HFFc6 (cell line): ENCODE measurements around the gene PIGU. TPM values are rescaled to one million over a fixed set of nuclear protein-coding genes. Genes with fewer than 3 reads are reported as not detected.

ENCODE experiments used
- DNase-seq: peaks from one replicate; pipeline ENCODE4 v3.0.0-alpha.2; 2018
- H3K27ac Mint-ChIP-seq: 2 replicates; pipeline ENCODE4 v1.8.0; 2020; ENCODE audit warnings: mild to moderate bottlenecking, mixed read lengths
- H3K27me3 Mint-ChIP-seq: 2 replicates; pipeline ENCODE4 v1.8.0; 2021; ENCODE audit warnings: mild to moderate bottlenecking, moderate library complexity, mixed read lengths; ENCODE audit not compliant: insufficient read depth
- H3K36me3 Mint-ChIP-seq: 2 replicates; pipeline ENCODE4 v1.8.0; 2021; ENCODE audit warnings: low read depth, mixed read lengths
- H3K4me1 Mint-ChIP-seq: 2 replicates; pipeline ENCODE4 v1.8.0; 2020; ENCODE audit warnings: low read depth, mixed read lengths
- H3K4me3 Mint-ChIP-seq: 2 replicates; pipeline ENCODE4 v1.8.0; 2020; ENCODE audit warnings: mild to moderate bottlenecking, moderate library complexity, mixed read lengths
- H3K9me3 Mint-ChIP-seq: 2 replicates; pipeline ENCODE4 v1.8.0; 2020; ENCODE audit warnings: mild to moderate bottlenecking, mixed read lengths
- CTCF ChIP-seq: fragments of 200-600 bp; sonication (generic); IDR thresholded peaks from 2 replicates; pipeline ENCODE4 v1.5.0; 2021; ENCODE audit warnings: antibody characterized with exemption, mild to moderate bottlenecking
- total RNA-seq, 6 experiments: library from RNA; stranded (reverse); fragmentation: NEBNext Ultra II Directional; extraction: Animal tissue kit (Norgen Biotek cat#: 25700); gene quantifications; 2 replicates in 1 of 6; 3 replicates in 5 of 6; pipeline ENCODE4 v1.2.3, GENCODE V29; 2021

Gene PIGU
- total RNA-seq, 6 experiments from 2014 or later: 22.5 to 28.9 (median 24.9) TPM

- TF ChIP-seq CTCF: no peak
- H3K36me3 Mint-ChIP-seq: peaks cover 17% of the 10 kb centered on the region; the same call in 1 of the 2 replicates
- H3K4me1 Mint-ChIP-seq: peaks cover 42% of the 10 kb centered on the region
- H3K9me3 Mint-ChIP-seq: no peaks in the 10 kb centered on the region; the same call in 1 of the 2 replicates
- DNase-seq: no peak
- peak overlapping the region; percentile 78 for H3K27ac Mint-ChIP-seq
- peaks cover 11% of the 10 kb centered on the region for H3K27me3 Mint-ChIP-seq
- no peak overlapping the region for H3K4me3 Mint-ChIP-seq
Measured at GRCh38 chr20:34511891-34512265, 165.0 kb downstream of the PIGU start.

GRCh38 chr20:34510575-34510974, 166.3 kb downstream of the PIGU start:
- Mint-ChIP-seq H3K9me3 (no peaks in the 10 kb centered on the region; the same call in 1 of the 2 replicates), H3K27ac (no peak overlapping the region), H3K36me3 (peaks cover 17% of the 10 kb centered on the region; the same call in 1 of the 2 replicates), H3K27me3 (0 out of 2 replicates have a peak, but pooled peaks cover 1% of the 10 kb centered on the region), H3K4me1 (peaks cover 35% of the 10 kb centered on the region), H3K4me3 (no peak overlapping the region)
- no peak for DNase-seq
- no peak for TF ChIP-seq CTCF

Other genes starting within 250 kb of the PIGU start
- gene DYNLRB1, start 160.7 kb downstream of the PIGU start, total RNA-seq: 100 to 1,000 TPM; 194 to 277 (median 223) TPM
- gene MAP1LC3A, start 118.4 kb downstream of the PIGU start, total RNA-seq: 10 to 100 TPM; 20.2 to 34.6 (median 23.9) TPM
- gene TP53INP2, start 27.3 kb upstream of the PIGU start, total RNA-seq: 10 to 100 TPM; 14.2 to 23.8 (median 21.3) TPM
- 10 to 100 TPM; 17.6 to 21.0 (median 18.4) TPM for gene NCOA6, start 148.6 kb upstream of the PIGU start, total RNA-seq
- gene GGT7, start 195.8 kb upstream of the PIGU start, total RNA-seq: 10 to 100 TPM; 13.3 to 17.3 (median 16.1) TPM
- 10 to 100 TPM; 13.2 to 18.0 (median 15.5) TPM for gene ACSS2, start 199.5 kb upstream of the PIGU start, total RNA-seq